Mucosa of descending colon (tissue), 3 donors: ENCODE results near the gene ZNF276. TPM values are rescaled to one million over a fixed set of nuclear protein-coding genes. Genes with fewer than 3 reads are reported as not detected.

Experiments
- ATAC-seq: fragments of 200-7000 bp; cut with Tn5 transposase; one replicate; pipeline ENCODE4 v1.9.1; 2020; ENCODE audit warnings: mild to moderate bottlenecking, moderate library complexity
- DNase-seq, 3 donors: peaks; one replicate each; pipeline ENCODE4 v3.0.0-alpha.2; 2020
- H3K36me3 ChIP-seq: fragments of 200-600 bp; one replicate; pipeline ENCODE4 v1.8.0; 2021; ENCODE audit warnings: low read depth, mild to moderate bottlenecking
- H3K4me1 ChIP-seq: fragments of 200-600 bp; one replicate; pipeline ENCODE4 v1.8.0; 2021; ENCODE audit warnings: low read depth, mild to moderate bottlenecking
- H3K4me3 ChIP-seq: fragments of 200-600 bp; one replicate; pipeline ENCODE4 v1.8.0; 2021; ENCODE audit warnings: mild to moderate bottlenecking
- H3K9me3 ChIP-seq: fragments of 200-600 bp; one replicate; pipeline ENCODE4 v1.8.0; 2021; ENCODE audit warnings: mild to moderate bottlenecking
- CTCF ChIP-seq: fragments of 200-600 bp; IDR thresholded peaks from one replicate; pipeline ENCODE4 v1.8.0; 2022; ENCODE audit warnings: antibody characterized with exemption, mild to moderate bottlenecking
- intact Hi-C, 2 donors: fragments of 100-400 bp; cut with DNase I in 1 of 2; cut with micrococcal nuclease in 1 of 2; formaldehyde crosslinking; loops; one replicate each; pipeline versions ENCODE4 v1.11.0 to v1.11.1; 2022; cut with DNase I, micrococcal nuclease
- total RNA-seq, 3 donors: library from RNA; stranded (reverse); fragmentation: NEBNext Ultra II Directional in 2 of 3; extraction: Animal tissue kit (Norgen Biotek cat#: 25700) in 2 of 3; gene quantifications; one replicate each; pipeline versions ENCODE4 v1.2.1 to v1.2.4, GENCODE V29; 2021 to 2023
- donor health status: DM: no; HTN: no; CAD: no; lungs with moderate emphysema.
- donor health status: DM: no; HTN: no; CAD: no.
- donor health status: DM: no; HTN: yes; CAD: no.

Gene ZNF276
- total RNA-seq, 3 donors from 2014 or later, result 30.5 to 50.4 (median 31.6) TPM

- H3K4me3 ChIP-seq, result no peak overlapping the region
- H3K4me1 ChIP-seq, result no peaks in the 10 kb centered on the region
- ATAC-seq (no peak), DNase-seq (no peak)
- TF ChIP-seq CTCF, result no peak
- H3K9me3 ChIP-seq, result no peaks in the 10 kb centered on the region
- intact Hi-C loops, result no loop called here
- H3K36me3 ChIP-seq, result peaks cover 2% of the 10 kb centered on the region
Measured at GRCh38 chr16:89733792-89734191, 12.5 kb downstream of the ZNF276 start.

- H3K9me3 ChIP-seq, result no peaks in the 10 kb centered on the region
- TF ChIP-seq CTCF, result no peak
- no peak for ATAC-seq
Measured at GRCh38 chr16:89736554-89736953, 15.2 kb downstream of the ZNF276 start.

GRCh38 chr16:89737341-89738071 lies 16.2 kb downstream of the ZNF276 start:
- ATAC-seq (no peak), DNase-seq (no peak)
- H3K4me1 ChIP-seq, result no peaks in the 10 kb centered on the region
- H3K9me3 ChIP-seq, result no peaks in the 10 kb centered on the region
- TF ChIP-seq CTCF, result no peak
- intact Hi-C loops, result no loop called here
- no peak overlapping the region for H3K4me3 ChIP-seq
- H3K36me3 ChIP-seq, result no peaks in the 10 kb centered on the region

More at GRCh38 chr16:89736554-89736953, 15.2 kb downstream of the ZNF276 start:
- no peaks in the 10 kb centered on the region for H3K36me3 ChIP-seq
- DNase-seq, result no peak
- H3K4me1 ChIP-seq, result no peaks in the 10 kb centered on the region
- intact Hi-C loops, result no loop called here
- no peak overlapping the region for H3K4me3 ChIP-seq

GRCh38 chr16:89738072-89738377 lies 16.7 kb downstream of the ZNF276 start:
- TF ChIP-seq CTCF, result no peak
- Histone ChIP-seq H3K9me3 (no peaks in the 10 kb centered on the region), H3K36me3 (no peaks in the 10 kb centered on the region), H3K4me1 (no peaks in the 10 kb centered on the region), H3K4me3 (no peak overlapping the region)
- ATAC-seq (no peak), DNase-seq (no peak)
- intact Hi-C loops, result no loop called here

GRCh38 chr16:89738538-89739317 lies 17.4 kb downstream of the ZNF276 start:
- H3K9me3 ChIP-seq, result no peaks in the 10 kb centered on the region
- intact Hi-C loops, result no loop called here
- H3K4me3 ChIP-seq, result no peak overlapping the region
- H3K4me1 ChIP-seq, result no peaks in the 10 kb centered on the region
- no peak for TF ChIP-seq CTCF
- H3K36me3 ChIP-seq, result no peaks in the 10 kb centered on the region
- DNase-seq (no peak), ATAC-seq (no peak)
